AG04449 (cell line): ENCODE data around the gene DSCAM.

Experiments
- CTCF ChIA-PET: fragments of 350-600 bp; formaldehyde crosslinking; extraction: SDS; loops from one replicate; lab custom pipeline; 2021; ENCODE audit warnings: antibody characterized with exemption; lab: Yijun Ruan, JAX
- POLR2A ChIA-PET: fragments of 400-600, 350-600 bp; formaldehyde crosslinking; extraction: SDS; loops from one replicate; lab custom pipeline; 2020; ENCODE audit warnings: antibody characterized with exemption, inconsistent platforms; lab: Yijun Ruan, JAX
- DNase-seq: peaks from one replicate; pipeline ENCODE4 v3.0.0-alpha.2; 2010; ENCODE audit warnings: low read depth, low spot score
- H3K4me3 ChIP-seq: 2 replicates; pipeline ENCODE4 v1.5.1; 2011; ENCODE audit warnings: low read depth, mild to moderate bottlenecking, control low read depth, low read length
- TF ChIP-seq, protein P1 (sequence below): IDR thresholded peaks from one replicate; pipeline ENCODE4 v1.5.1; 2011; ENCODE audit warnings: mild to moderate bottlenecking, moderate library complexity, low read length, control low read depth, inconsistent platforms; ENCODE audit not compliant: insufficient read depth; ENCODE audit errors: missing control alignments

The DSCAM gene

GRCh38 chr21:40719615-40720014 lies 127.3 kb downstream of the DSCAM start:
- no peak overlapping the region for H3K4me3 ChIP-seq
- TF ChIP-seq, protein P1, sequence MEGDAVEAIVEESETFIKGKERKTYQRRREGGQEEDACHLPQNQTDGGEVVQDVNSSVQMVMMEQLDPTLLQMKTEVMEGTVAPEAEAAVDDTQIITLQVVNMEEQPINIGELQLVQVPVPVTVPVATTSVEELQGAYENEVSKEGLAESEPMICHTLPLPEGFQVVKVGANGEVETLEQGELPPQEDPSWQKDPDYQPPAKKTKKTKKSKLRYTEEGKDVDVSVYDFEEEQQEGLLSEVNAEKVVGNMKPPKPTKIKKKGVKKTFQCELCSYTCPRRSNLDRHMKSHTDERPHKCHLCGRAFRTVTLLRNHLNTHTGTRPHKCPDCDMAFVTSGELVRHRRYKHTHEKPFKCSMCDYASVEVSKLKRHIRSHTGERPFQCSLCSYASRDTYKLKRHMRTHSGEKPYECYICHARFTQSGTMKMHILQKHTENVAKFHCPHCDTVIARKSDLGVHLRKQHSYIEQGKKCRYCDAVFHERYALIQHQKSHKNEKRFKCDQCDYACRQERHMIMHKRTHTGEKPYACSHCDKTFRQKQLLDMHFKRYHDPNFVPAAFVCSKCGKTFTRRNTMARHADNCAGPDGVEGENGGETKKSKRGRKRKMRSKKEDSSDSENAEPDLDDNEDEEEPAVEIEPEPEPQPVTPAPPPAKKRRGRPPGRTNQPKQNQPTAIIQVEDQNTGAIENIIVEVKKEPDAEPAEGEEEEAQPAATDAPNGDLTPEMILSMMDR = no peak
- POLR2A ChIA-PET = no interaction called here
- no peak for DNase-seq
- CTCF ChIA-PET = no interaction called here

GRCh38 chr21:40717028-40717427 lies 129.9 kb downstream of the DSCAM start:
- H3K4me3 ChIP-seq = no peak overlapping the region
- DNase-seq = no peak
- POLR2A ChIA-PET = no interaction called here
- CTCF ChIA-PET = no interaction called here
- TF ChIP-seq, protein P1 = no peak

- ChIA-PET POLR2A (interaction anchor here (1.0 kb wide), 1 partner anchor 17 kb away, joined by 3 read pairs; no protein-coding TSS in a partner anchor), CTCF (interaction anchor here (1.1 to 1.4 kb wide), 2 partner anchors 10 to 20 kb away, joined by 3 to 4 read pairs; no protein-coding TSS in a partner anchor)
- no peak overlapping the region for H3K4me3 ChIP-seq
- TF ChIP-seq, protein P1 = no peak
- DNase-seq = no peak
Measured at GRCh38 chr21:40714536-40714935, 132.4 kb downstream of the DSCAM start.

GRCh38 chr21:40707656-40708244 lies 139.2 kb downstream of the DSCAM start:
- CTCF ChIA-PET = no interaction called here
- no peak overlapping the region for H3K4me3 ChIP-seq
- TF ChIP-seq, protein P1 = no peak
- POLR2A ChIA-PET = no interaction called here
- DNase-seq = no peak

- TF ChIP-seq, protein P1 = no peak
- ChIA-PET CTCF (no interaction called here), POLR2A (no interaction called here)
- no peak for DNase-seq
- no peak overlapping the region for H3K4me3 ChIP-seq
Measured at GRCh38 chr21:40706806-40707655, 139.9 kb downstream of the DSCAM start.

DNA sequence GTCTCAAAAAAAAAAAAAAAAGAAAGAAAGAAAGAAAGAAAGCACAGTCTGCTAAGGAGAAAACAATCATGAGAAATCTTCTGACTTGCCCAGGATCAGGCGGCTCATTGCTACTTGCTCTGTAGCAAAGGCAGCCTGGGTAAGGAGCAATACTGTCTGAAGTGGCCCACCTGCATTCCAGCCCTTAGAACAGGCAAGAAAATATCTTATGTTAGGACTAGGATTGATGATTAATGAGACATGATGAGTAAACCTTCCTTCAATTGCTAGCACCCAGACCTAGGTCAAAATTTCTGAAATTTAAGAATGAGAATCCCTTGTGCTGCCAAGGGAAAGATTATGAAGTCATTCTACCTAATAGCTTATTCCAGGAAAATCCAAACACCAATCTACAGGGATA lies 140.8 kb downstream of the DSCAM start:
- ChIA-PET CTCF (no interaction called here), POLR2A (no interaction called here)
- no peak for DNase-seq
- TF ChIP-seq, protein P1 = no peak
- no peak overlapping the region for H3K4me3 ChIP-seq
